ENCODE measurements around the gene NDUFC1.
"Not testable (repeated sequence)": the region's sequence is repeated elsewhere in the genome, so short reads cannot be mapped to it uniquely, and the experiment has no call there.

Gene NDUFC1

DNA sequence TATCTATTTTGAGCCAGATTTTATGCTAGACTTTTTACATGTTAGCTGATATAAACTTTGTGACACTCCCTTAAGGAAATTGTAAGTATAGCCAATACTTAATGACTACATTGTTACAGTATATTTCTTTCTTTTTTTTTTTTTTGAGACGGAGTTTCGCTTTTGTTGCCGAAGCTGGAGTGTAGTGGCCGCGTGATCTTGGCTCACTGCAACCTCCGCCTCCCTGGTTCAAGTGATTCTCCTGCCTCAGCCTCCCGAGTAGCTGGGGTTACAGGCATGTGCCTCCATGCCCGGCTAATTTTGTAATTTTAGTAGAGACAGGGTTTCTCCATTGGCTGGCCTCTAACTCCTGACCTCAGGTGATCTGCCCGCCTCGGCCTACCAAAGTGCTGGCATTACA lies 11.1 kb upstream of the NDUFC1 start:
- H3K36me3 Mint-ChIP-seq (ENCODE audit: low read depth); H3K27me3 Mint-ChIP-seq; H3K4me3 Mint-ChIP-seq; H3K9me3 Mint-ChIP-seq; H3K27ac Mint-ChIP-seq; intact Hi-C loops (cut with micrococcal nuclease): not testable (repeated sequence)
- H3K4me1 Mint-ChIP-seq (ENCODE audit: low read depth), result peaks cover 64% of the 10 kb centered on the region

DNA sequence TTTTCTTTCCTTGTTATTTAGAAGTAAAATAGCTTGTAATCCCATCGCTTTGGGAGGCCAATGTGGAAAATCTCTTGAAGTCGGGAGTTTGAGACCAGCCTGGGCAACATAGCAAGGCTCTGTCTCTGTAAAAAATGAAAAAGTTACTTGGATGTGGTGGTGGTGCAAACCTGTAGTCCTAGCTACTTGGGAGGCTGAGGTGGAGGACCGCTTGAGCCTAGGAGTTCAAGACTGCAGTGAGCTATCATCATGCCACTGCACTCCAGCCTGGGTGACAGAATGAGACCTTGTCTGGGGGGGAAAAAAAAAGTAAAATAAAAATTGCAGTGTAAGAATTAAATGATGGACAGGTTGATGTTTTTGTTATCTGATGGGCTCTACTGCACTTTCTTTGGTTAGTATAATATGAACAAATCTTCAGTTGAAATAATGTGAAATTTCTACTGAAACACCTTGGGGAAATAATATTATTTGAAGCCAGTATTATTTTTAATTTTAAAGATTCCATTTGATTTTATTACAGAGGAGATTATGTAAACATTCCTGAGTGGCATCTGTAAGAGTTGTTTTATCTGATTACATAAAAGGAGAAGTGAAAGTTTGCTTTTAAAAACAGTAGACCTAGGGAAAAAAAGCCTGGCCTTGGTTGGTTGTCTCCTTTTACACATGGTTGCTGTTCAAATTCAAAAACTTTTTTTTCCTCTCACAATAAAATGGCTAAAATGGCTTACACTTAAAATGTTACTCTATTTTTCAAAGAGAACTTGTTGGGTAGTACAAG lies 10.5 kb upstream of the NDUFC1 start:
- peaks cover 64% of the 10 kb centered on the region for H3K4me1 Mint-ChIP-seq (ENCODE audit: low read depth)
- no peaks in the 10 kb centered on the region for H3K27me3 Mint-ChIP-seq
- no peaks in the 10 kb centered on the region for H3K9me3 Mint-ChIP-seq
- intact Hi-C loops (cut with micrococcal nuclease), result no loop called here
- H3K36me3 Mint-ChIP-seq (ENCODE audit: low read depth), result no peaks in the 10 kb centered on the region
- no peak overlapping the region for H3K27ac Mint-ChIP-seq
- H3K4me3 Mint-ChIP-seq, result peak overlapping the region; percentile 6

DNA sequence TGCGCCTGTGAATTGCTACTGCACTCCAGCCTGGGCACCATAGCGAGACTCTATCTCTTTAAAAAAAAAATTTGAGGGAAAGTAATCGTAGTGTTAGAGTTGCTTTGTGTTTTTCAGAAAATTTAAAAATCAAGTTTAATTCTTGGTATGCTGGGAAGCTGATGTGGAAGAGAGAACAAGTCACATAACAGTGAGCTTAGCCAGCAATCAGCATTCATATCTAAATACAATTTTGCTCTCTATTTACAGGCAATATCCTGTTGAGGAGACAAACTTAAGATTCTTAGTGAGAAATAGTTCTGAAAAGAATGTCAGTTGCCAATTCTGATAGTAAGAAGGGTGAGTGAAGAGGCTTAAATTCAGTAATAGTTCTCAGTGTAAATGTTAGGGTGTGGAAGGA lies 9.6 kb upstream of the NDUFC1 start:
- no peaks in the 10 kb centered on the region for H3K9me3 Mint-ChIP-seq
- H3K27me3 Mint-ChIP-seq, result no peaks in the 10 kb centered on the region
- H3K27ac Mint-ChIP-seq, result peak overlapping the region; percentile 41
- H3K4me1 Mint-ChIP-seq (ENCODE audit: low read depth), result peaks cover 62% of the 10 kb centered on the region
- peaks cover 6% of the 10 kb centered on the region for H3K36me3 Mint-ChIP-seq (ENCODE audit: low read depth)
- H3K4me3 Mint-ChIP-seq, result no peak overlapping the region
- intact Hi-C loops (cut with micrococcal nuclease), result no loop called here

DNA sequence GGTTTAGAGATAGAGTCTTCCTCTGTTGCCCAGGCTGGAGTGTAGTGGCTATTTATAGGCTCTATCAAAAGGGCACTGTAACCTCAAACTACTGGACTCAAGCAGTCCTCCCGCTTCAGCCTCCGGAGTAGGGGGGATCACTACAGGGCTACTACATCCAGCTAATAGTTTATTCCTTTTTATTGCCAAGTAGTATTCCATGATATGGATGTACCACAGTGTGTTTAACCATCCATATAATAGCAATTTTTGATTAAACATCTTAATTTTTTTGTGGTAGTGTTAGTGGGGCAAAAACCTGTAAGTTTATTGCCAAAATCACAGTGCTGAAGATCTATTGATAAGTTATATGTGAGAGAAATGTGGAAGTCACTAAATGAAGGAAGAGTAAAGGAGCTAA lies 2.6 kb upstream of the NDUFC1 start:
- Mint-ChIP-seq H3K27ac (no peak overlapping the region), H3K4me3 (no peak overlapping the region), H3K9me3 (no peaks in the 10 kb centered on the region), H3K4me1 (ENCODE audit: low read depth) (peaks cover 37% of the 10 kb centered on the region), H3K36me3 (ENCODE audit: low read depth) (peaks cover 46% of the 10 kb centered on the region), H3K27me3 (no peaks in the 10 kb centered on the region)
- intact Hi-C loops (cut with micrococcal nuclease), result loop anchor here (5.0 kb wide), 2 partner anchors 147 to 223 kb away; partner anchors contain the start of gene RAB33B

DNA sequence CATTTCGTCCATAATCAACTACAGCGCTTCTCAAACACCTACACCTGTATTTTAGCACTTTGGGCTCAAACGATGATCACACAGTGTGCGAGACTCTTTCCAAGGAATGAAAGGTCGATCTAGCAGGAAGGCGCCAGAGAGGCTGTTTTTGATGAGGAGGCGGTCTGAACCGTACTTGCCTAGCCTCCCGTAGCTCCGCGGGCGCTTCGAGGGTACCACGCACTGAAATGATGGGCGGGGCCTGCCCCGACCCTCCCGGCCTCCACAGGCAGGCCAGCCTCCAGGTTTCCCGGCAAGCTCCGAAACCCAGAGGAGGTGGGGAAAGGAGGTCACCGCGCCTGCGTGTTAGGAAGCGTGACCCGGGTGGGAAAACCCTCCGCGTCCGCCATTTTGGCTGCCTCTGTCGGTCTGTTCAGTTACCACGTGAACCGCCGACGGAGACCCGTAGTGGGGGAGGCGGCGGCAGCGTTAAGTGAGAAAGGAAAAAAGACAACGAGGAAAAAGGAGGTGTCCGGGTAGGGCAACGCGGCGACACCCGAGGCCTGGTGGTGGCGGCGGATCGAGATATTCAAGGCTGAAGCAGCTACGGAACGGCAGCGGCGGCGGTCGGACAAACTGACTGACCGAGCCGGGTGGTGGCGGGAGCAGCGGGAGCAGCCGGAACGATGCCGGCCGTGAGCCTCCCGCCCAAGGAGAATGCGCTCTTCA lies 1.0 kb downstream of the NDUFC1 start, which contains the start of gene NAA15:
TSS of gene NAA15 (plus strand) at position 393 of the 708 bp plus-strand sequence. CDS start at position 666, 273 bp downstream.
- Mint-ChIP-seq H3K27me3 (no peaks in the 10 kb centered on the region), H3K4me3 (peak within 1 kb of the TSS; percentile 89), H3K27ac (peak within 1 kb of the TSS; percentile 92), H3K9me3 (no peaks in the 10 kb centered on the region), H3K4me1 (ENCODE audit: low read depth) (peaks cover 32% of the 10 kb centered on the region), H3K36me3 (ENCODE audit: low read depth) (peaks cover 34% of the 10 kb centered on the region)
- intact Hi-C loops (cut with micrococcal nuclease), result loop anchor here (2.0 to 5.0 kb wide), 3 partner anchors 124 to 219 kb away; partner anchors contain the start of genes ELF2 and RAB33B

DNA sequence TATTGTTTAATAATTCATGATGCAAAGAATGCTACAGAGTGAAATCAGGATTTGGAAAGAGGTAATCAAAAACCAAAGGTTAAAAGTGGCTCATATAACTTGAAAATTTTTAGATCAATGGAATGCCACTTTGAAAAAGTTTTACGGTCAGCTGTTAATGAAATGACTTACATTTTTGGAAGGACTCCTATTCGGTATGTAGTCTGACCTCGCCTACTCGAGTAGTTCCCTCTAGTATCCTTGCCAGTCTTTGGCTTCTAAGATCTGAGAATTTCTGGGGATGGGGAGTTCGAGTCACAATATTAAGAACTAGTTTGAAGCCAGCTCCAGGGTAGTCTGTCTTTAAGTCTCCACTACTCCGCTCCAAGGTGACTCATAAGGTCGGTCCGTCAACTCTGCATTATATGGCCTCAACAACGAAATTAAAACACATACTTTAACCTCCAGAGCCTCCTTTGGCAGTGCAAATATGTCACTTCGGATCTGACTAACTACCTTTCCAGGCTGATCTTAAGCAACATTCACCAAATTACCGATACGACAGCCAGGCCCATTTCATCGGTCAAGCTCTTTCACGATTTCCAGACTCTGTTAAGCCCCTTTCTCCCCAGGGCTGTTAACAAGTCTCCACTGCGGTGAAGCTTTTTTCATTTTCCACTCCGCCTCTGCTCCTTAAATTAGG lies 1.7 kb downstream of the NDUFC1 start:
- peak overlapping the region; percentile 89 for H3K4me3 Mint-ChIP-seq
- no peaks in the 10 kb centered on the region for H3K9me3 Mint-ChIP-seq
- intact Hi-C loops (cut with micrococcal nuclease), result loop anchor here (2.0 to 5.0 kb wide), 3 partner anchors 124 to 218 kb away; partner anchors contain the start of genes ELF2 and RAB33B
- H3K27ac Mint-ChIP-seq, result peak overlapping the region; percentile 92
- peaks cover 31% of the 10 kb centered on the region for H3K36me3 Mint-ChIP-seq (ENCODE audit: low read depth)
- no peaks in the 10 kb centered on the region for H3K27me3 Mint-ChIP-seq
- peaks cover 30% of the 10 kb centered on the region for H3K4me1 Mint-ChIP-seq (ENCODE audit: low read depth)

DNA sequence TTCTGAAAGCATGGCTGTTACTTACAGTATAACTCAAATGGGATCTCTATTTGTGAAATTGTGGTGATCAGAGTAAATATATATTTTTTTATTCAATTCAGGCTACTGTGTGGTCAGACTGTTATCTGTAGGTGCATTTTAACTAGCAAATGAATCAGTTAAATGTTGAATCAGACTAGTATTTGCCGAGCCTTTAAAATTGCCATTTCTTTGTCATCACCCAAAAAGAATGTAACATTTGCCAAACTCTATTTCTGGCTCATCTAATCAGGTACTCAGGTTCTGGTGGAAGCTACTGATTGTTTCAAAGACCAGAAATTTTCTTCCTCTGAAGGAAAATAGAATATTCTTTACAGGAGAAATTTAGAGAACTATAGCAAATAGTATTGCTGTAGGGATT lies 2.7 kb downstream of the NDUFC1 start:
- Mint-ChIP-seq H3K36me3 (ENCODE audit: low read depth) (peaks cover 29% of the 10 kb centered on the region), H3K4me3 (no peak overlapping the region), H3K9me3 (no peaks in the 10 kb centered on the region), H3K27me3 (no peaks in the 10 kb centered on the region), H3K4me1 (ENCODE audit: low read depth) (peaks cover 30% of the 10 kb centered on the region), H3K27ac (no peak overlapping the region)
- intact Hi-C loops (cut with micrococcal nuclease), result loop anchor here (5.0 kb wide), 1 partner anchor 267 kb away; no protein-coding TSS in a partner anchor

DNA sequence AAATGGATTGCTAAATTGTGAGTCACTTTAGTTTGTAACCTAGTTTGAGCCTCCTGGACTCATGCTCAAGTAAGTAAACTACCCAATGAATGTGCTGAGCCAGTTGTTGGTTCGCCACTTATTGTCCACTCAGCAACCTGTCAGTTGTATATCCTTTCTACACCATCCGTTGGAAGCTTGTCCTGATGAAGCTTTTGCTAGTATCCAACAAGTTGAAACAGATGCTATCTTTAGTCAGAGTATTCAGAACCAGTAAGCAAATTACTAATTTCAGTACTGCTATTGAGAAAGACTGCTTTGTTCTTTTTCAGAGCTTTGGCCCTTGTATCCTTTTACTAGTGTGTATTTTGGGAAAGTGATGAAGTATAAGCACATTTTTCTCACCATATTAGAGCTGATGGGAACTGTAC lies 5.3 kb downstream of the NDUFC1 start:
- intact Hi-C loops (cut with micrococcal nuclease), result loop anchor here (5.0 kb wide), 1 partner anchor 265 kb away; no protein-coding TSS in a partner anchor
- Mint-ChIP-seq H3K4me3 (no peak overlapping the region), H3K27me3 (no peaks in the 10 kb centered on the region), H3K4me1 (ENCODE audit: low read depth) (peaks cover 19% of the 10 kb centered on the region), H3K36me3 (ENCODE audit: low read depth) (peaks cover 42% of the 10 kb centered on the region), H3K27ac (no peak overlapping the region), H3K9me3 (no peaks in the 10 kb centered on the region)

DNA sequence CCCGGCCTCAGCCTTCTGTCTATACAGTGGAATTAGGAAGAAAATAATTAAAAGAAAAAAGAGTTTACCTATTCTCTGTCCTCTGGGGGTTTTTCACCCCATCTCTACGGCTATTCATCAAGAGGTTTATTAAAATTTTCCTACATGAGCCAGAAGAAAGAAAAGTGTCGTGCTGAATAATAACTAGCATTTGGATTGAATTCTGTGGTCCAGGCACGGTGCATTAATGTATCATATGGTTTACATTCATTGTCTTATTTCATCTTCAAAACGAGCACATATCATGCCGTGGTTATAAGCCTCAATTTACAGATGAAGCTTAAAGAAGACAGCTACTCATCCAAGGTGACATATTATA lies 6.4 kb downstream of the NDUFC1 start:
- H3K4me1 Mint-ChIP-seq (ENCODE audit: low read depth), result peaks cover 16% of the 10 kb centered on the region
- peak overlapping the region; percentile 97 for H3K27ac Mint-ChIP-seq
- no peaks in the 10 kb centered on the region for H3K9me3 Mint-ChIP-seq
- peaks cover 42% of the 10 kb centered on the region for H3K36me3 Mint-ChIP-seq (ENCODE audit: low read depth)
- no peaks in the 10 kb centered on the region for H3K27me3 Mint-ChIP-seq
- peak overlapping the region; percentile 88 for H3K4me3 Mint-ChIP-seq
- intact Hi-C loops (cut with micrococcal nuclease), result loop anchor here (5.0 kb wide), 1 partner anchor 264 kb away; no protein-coding TSS in a partner anchor

DNA sequence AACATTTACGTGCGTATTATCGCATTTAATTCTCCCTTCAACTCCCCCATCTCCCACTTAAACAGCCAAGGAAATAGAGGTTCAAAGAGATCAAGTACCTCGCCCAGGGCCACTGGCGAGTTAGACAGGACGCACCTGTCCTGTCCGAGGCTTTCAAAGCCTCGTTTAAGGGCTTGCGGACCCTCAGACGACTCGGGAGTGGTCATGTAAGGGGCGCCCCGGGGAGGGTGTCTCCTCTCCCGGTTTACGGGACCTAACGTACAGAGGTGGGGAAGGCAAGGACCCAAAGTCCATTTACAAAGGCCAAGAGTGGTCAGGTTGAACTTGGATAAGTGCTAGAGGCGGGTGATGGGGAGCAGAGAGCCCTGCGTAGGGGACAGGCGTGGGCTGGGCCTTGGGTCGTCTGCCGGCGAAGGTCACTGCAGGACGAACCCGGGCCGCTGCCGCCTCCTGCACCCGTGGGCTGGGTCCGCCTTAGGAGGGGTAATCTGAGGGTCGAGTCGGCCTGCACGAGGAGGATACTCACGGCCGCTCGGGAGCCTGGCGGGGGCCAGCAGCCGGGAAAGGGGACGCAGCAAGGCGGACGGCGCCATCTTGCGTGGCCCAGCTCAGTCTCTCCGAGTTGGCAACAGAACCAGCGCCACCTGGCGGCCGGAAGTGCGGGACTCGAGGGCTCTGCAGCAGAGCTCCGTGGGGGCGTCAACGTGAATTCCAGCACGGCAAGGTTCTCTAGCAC lies 6.9 kb downstream of the NDUFC1 start:
- Mint-ChIP-seq H3K27me3 (no peaks in the 10 kb centered on the region), H3K4me1 (ENCODE audit: low read depth) (peaks cover 11% of the 10 kb centered on the region), H3K4me3 (peak overlapping the region; percentile 88), H3K9me3 (no peaks in the 10 kb centered on the region), H3K36me3 (ENCODE audit: low read depth) (peaks cover 44% of the 10 kb centered on the region), H3K27ac (peak overlapping the region; percentile 97)
- intact Hi-C loops (cut with micrococcal nuclease), result loop anchor here (5.0 kb wide), 1 partner anchor 263 kb away; no protein-coding TSS in a partner anchor

DNA sequence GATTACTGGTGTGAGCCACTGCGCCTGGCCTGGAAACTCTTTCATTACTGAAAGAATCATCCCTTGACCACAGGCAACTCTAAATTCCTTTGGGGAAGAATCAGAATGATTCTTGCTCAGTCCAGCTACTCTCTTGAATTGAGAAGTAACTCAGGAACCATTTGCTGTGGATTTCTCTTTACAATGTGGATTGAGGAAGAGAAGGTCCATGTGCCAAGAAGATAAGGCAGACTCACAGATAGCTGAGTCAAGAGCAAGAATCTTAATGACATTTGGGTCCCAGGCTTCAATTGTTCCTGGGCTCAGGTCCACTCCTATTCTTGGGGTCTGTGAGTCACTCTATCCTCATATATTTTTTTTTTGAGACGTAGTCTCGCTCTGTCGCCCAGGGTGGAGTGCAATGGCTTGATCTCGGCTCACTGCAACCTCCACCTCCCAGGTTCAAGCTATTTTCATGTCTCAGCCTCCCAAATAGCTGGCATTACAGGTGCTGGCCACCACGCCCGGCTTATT lies 16.0 kb downstream of the NDUFC1 start:
- Mint-ChIP-seq H3K27ac (no peak overlapping the region), H3K4me3 (no peak overlapping the region), H3K9me3 (peaks cover 14% of the 10 kb centered on the region), H3K36me3 (ENCODE audit: low read depth) (peaks cover 49% of the 10 kb centered on the region), H3K4me1 (ENCODE audit: low read depth) (no peaks in the 10 kb centered on the region), H3K27me3 (peaks cover 10% of the 10 kb centered on the region)
- intact Hi-C loops (cut with micrococcal nuclease), result no loop called here

DNA sequence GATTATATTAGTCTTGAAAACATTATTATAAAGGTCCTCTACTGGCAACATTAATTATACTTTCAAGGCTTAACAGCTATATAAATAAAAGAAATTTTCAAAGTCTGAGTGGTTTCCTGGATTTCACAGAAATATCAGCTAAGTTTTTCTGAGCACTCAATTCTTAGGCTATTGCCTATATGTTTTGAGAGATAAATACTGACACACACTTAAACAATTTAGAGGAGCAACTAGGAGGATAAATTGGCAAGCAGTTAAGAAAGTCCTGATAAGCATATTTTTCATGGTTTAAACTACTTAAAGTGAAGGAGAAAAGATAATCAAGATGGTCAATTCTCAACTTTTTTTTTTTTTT lies 19.6 kb downstream of the NDUFC1 start:
- intact Hi-C loops (cut with micrococcal nuclease), result no loop called here
- Mint-ChIP-seq H3K4me1 (ENCODE audit: low read depth) (peaks cover 20% of the 10 kb centered on the region), H3K4me3 (no peak overlapping the region), H3K27ac (no peak overlapping the region), H3K27me3 (peaks cover 44% of the 10 kb centered on the region), H3K9me3 (peaks cover 14% of the 10 kb centered on the region), H3K36me3 (ENCODE audit: low read depth) (peaks cover 13% of the 10 kb centered on the region)

DNA sequence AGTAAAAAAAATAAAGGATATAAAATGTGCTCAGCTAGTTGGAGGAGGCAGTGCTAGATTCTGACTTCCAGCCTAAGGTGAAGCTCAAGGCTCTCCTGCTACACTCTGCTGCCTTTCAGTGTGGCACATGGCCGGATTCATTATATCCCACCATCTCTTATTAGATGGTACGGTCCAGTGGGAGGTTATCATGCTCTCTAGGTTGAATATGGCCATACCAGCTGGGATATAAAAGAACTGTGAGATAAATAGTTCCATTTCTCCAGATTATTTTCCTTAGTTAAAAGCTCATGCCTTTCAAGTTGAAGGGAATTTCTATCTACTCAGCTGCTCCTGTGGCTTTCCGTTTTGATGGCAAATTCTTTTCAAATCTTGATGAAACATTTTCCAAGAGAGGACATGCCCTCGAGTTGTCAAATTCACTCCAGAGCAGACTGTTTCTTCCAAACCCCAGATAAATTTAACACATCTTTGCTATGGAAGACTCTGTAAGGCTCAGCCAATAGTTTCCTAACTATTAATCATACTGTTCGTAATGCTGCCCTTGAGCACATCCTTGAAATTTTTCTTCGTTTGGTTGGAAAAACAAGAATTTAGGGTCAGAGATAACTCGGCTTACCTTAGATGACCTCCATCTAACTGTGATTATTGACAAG lies 20.1 kb downstream of the NDUFC1 start:
- Mint-ChIP-seq H3K4me1 (ENCODE audit: low read depth) (peaks cover 20% of the 10 kb centered on the region), H3K27ac (no peak overlapping the region), H3K27me3 (peaks cover 44% of the 10 kb centered on the region), H3K4me3 (no peak overlapping the region), H3K36me3 (ENCODE audit: low read depth) (peaks cover 10% of the 10 kb centered on the region), H3K9me3 (peaks cover 14% of the 10 kb centered on the region)
- intact Hi-C loops (cut with micrococcal nuclease), result no loop called here
